A549 (cell line): ENCODE data around the gene THSD7A. TPM values are rescaled to one million over a fixed set of nuclear protein-coding genes. Genes with fewer than 3 reads are reported as not detected.

Source experiments
- ATAC-seq, 2 experiments: fragments of 200-7000 bp in 1 of 2; fragments of >200 bp in 1 of 2; cut with Nextera tagmentation in 1 of 2; cut with Tn5 transposase in 1 of 2; 3 replicates each; pipeline versions ENCODE4 v1.8.0 to v1.9.1; 2018 to 2020; ENCODE audit warnings: mild to moderate bottlenecking in 1 of 2, moderate library complexity in 1 of 2
- CTCF ChIA-PET: fragments of 300-600 bp; sonication (Branson Sonifier 250); formaldehyde crosslinking; extraction: SDS; loops from one replicate; lab custom pipeline; 2021; ENCODE audit warnings: antibody characterized with exemption, inconsistent platforms; lab: Yijun Ruan, JAX
- POLR2A ChIA-PET: fragments of 350-600 bp; formaldehyde crosslinking; extraction: SDS; loops from one replicate; lab custom pipeline; 2021; ENCODE audit warnings: antibody characterized with exemption, inconsistent platforms; lab: Yijun Ruan, JAX
- DNase-seq, 2 experiments: peaks; one replicate each; pipeline versions ENCODE4 v3.0.0 to v3.0.0-alpha.2; 2011 to 2016; ENCODE audit warnings: low read depth in 1 of 2, low spot score in 1 of 2
- FAIRE-seq: peaks from 2 replicates; lab custom pipeline; 2011; peaks lifted over from hg19 to GRCh38; lab: Jason Lieb, UNC
- H3K27ac ChIP-seq, 2 experiments: fragments of >200 bp; sonication (Bioruptor Twin); formaldehyde crosslinking; 3 replicates each; pipeline ENCODE4 v1.5.1; 2016 to 2017
- H3K4me1 ChIP-seq: fragments of >200 bp; sonication (Bioruptor Twin); formaldehyde crosslinking; 3 replicates; pipeline ENCODE4 v1.6.1; 2016
- H3K4me2 ChIP-seq: fragments of >200 bp; sonication (Bioruptor Twin); formaldehyde crosslinking; 3 replicates; pipeline ENCODE4 v1.6.1; 2016
- H3K4me3 ChIP-seq: fragments of >200 bp; sonication (Bioruptor Twin); formaldehyde crosslinking; 3 replicates; pipeline ENCODE4 v1.5.1; 2016
- H3K9me3 ChIP-seq: fragments of >200 bp; sonication (Bioruptor Twin); formaldehyde crosslinking; 3 replicates; pipeline ENCODE4 v1.6.1; 2016
- CBX8 ChIP-seq: fragments of 200-600 bp; sonication (generic); IDR thresholded peaks from 2 replicates; pipeline ENCODE4 v1.6.1; 2016
- CEBPB ChIP-seq, 2 experiments: fragments of >200 bp in 1 of 2; sonication (Bioruptor Twin) in 1 of 2; formaldehyde crosslinking in 1 of 2; IDR thresholded peaks; 2 replicates each; pipeline ENCODE4 v1.6.1; 2012 to 2016
- EHMT2 ChIP-seq: fragments of 200-600 bp; sonication (generic); IDR thresholded peaks from 2 replicates; pipeline ENCODE4 v1.6.1; 2016; ENCODE audit warnings: antibody characterized with exemption, low read depth, mild to moderate bottlenecking, moderate library complexity
- EP300 ChIP-seq, 2 experiments: fragments of >200 bp; sonication (Bioruptor Twin); formaldehyde crosslinking; IDR thresholded peaks; 2 replicates in 1 of 2; 3 replicates in 1 of 2; pipeline ENCODE4 v1.6.1; 2016 to 2017
- ESRRA ChIP-seq: fragments of 150-350 bp; IDR thresholded peaks from 2 replicates; pipeline ENCODE4 v1.6.1; 2014; ENCODE audit warnings: mild to moderate bottlenecking, low read length, borderline replicate concordance
- GATA3 ChIP-seq: IDR thresholded peaks from 2 replicates; pipeline ENCODE4 v1.6.1; 2012; ENCODE audit warnings: borderline replicate concordance
- HDAC2 ChIP-seq: fragments of 200-600 bp; sonication (generic); IDR thresholded peaks from 2 replicates; pipeline ENCODE4 v1.6.1; 2016
- HEYL ChIP-seq: fragments of 250-450 bp; sonication (Bioruptor Pico); IDR thresholded peaks from 2 replicates; pipeline ENCODE4 v1.8.0; 2021; ENCODE audit warnings: mild to moderate bottlenecking, moderate library complexity
- HOXA7 ChIP-seq: fragments of 250-450 bp; sonication (Bioruptor Pico); IDR thresholded peaks from 2 replicates; pipeline ENCODE4 v1.5.0; 2020; ENCODE audit warnings: mild to moderate bottlenecking, moderate library complexity
- HOXB13 ChIP-seq: fragments of 250-450 bp; sonication (Bioruptor Pico); IDR thresholded peaks from 2 replicates; pipeline ENCODE4 v1.5.0; 2020; ENCODE audit warnings: low read depth, mild to moderate bottlenecking, moderate library complexity
- JUN ChIP-seq, 2 experiments: fragments of >200 bp; sonication (Bioruptor Twin); formaldehyde crosslinking; IDR thresholded peaks; 2 replicates in 1 of 2; 3 replicates in 1 of 2; pipeline ENCODE4 v1.6.1; 2016 to 2017
- JUNB ChIP-seq: fragments of >200 bp; sonication (Bioruptor Twin); formaldehyde crosslinking; IDR thresholded peaks from 2 replicates; pipeline ENCODE4 v1.6.1; 2016
- KDM5A ChIP-seq: fragments of 200-600 bp; sonication (generic); IDR thresholded peaks from 2 replicates; pipeline ENCODE4 v1.6.1; 2016; ENCODE audit warnings: antibody characterized with exemption, mild to moderate bottlenecking
- MYC ChIP-seq: IDR thresholded peaks from 2 replicates; pipeline ENCODE4 v1.6.1; 2012; ENCODE audit warnings: mild to moderate bottlenecking, inconsistent platforms, low read length, improper control_type of control experiment, borderline replicate concordance
- NFE2L2 ChIP-seq: fragments of 150-350 bp; conservative IDR thresholded peaks from 2 replicates; pipeline ENCODE4 v1.6.1; 2014; ENCODE audit warnings: low read length
- POLR2A ChIP-seq: IDR thresholded peaks from 2 replicates; pipeline ENCODE4 v1.6.1; 2012; ENCODE audit warnings: mild to moderate bottlenecking, low read length
- RARB ChIP-seq: fragments of 250-450 bp; sonication (Bioruptor Pico); IDR thresholded peaks from 2 replicates; pipeline ENCODE4 v1.8.0; 2021; ENCODE audit warnings: mild to moderate bottlenecking, moderate library complexity
- SMC3 ChIP-seq: fragments of >200 bp; sonication (Bioruptor Twin); formaldehyde crosslinking; IDR thresholded peaks from 3 replicates; pipeline ENCODE4 v1.6.1; 2018; ENCODE audit warnings: inconsistent platforms
- SREBF2 ChIP-seq: fragments of 450-650 bp; IDR thresholded peaks from 2 replicates; pipeline ENCODE4 v1.6.1; 2014; ENCODE audit warnings: mild to moderate bottlenecking, moderate library complexity
- ZC3H11A ChIP-seq: fragments of 450-650 bp; IDR thresholded peaks from 2 replicates; pipeline ENCODE4 v1.6.1; 2014; ENCODE audit warnings: antibody characterized with exemption, mild to moderate bottlenecking
- ZFP36 ChIP-seq: fragments of 450-650 bp; IDR thresholded peaks from 2 replicates; pipeline ENCODE4 v1.6.1; 2014; ENCODE audit warnings: borderline replicate concordance; ENCODE audit not compliant: partially characterized antibody
- ZNF302 ChIP-seq: fragments of 250-450 bp; sonication (Bioruptor Pico); IDR thresholded peaks from 2 replicates; pipeline ENCODE4 v1.9.0; 2021; ENCODE audit warnings: inconsistent platforms, mild to moderate bottlenecking, moderate library complexity
- ZSCAN20 ChIP-seq: fragments of 250-450 bp; sonication (Bioruptor Pico); IDR thresholded peaks from 2 replicates; pipeline ENCODE4 v1.8.0; 2022; ENCODE audit warnings: mild to moderate bottlenecking, moderate library complexity
- WGBS: methylation state at CpG from one replicate; pipeline ENCODE4 v1.1.6; 2017; ENCODE audit errors: missing lambda C conversion rate; 5-methylcytosine and 5-hydroxymethylcytosine counted together
- polyA plus RNA-seq, 4 experiments: library from polyadenylated mRNA; depleted of rRNA in 3 of 4; stranded (reverse); fragments of >200 nt; fragmentation: RNase III in 1 of 4; extraction: RNeasy Plus Mini Kit Qiagen cat#74134 plus additional on column Dnase treatment in 1 of 4; gene quantifications; 2 replicates in 3 of 4; 3 replicates in 1 of 4; pipeline ENCODE4 v1.2.3, GENCODE V29; 2011 to 2017
- TF ChIP-seq, protein P1 (sequence below): fragments of >200 bp; sonication (Bioruptor Twin); formaldehyde crosslinking; IDR thresholded peaks from 3 replicates; pipeline ENCODE4 v1.5.1; 2016

The THSD7A gene
- polyA plus RNA-seq, 2 of the 4 experiments (the other 2 are of a cell fraction), result 5.7 to 11.8 TPM

DNA sequence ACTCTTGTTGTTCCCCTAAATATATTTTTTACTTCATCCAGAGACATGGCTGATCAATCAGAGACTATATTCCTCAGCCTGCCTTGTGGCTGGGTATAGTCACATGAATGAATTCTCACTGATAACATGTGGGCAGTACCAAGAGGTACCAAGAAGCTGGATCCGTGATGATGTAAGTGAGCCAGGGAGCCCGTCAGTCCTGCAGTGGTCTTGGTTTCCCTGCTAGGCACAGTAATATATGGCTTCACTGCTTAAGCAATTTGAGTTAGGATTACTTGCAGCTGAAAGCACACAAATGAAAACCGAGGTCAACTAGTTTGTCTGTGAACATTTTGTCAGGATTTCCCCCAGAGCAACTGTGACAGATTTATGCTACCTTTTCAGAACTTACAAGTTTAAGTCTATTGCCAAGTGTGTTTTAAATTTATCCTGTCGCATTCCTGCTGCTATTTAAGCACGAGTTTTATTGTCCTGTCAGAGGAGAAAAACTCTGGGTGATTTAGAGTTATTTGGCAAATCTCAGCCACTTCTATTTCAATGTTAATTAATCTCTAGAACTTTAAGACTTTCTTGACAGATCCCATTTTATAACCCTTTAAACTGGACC is 476.5 kb downstream of the THSD7A start:
- ATAC-seq, result no peak
- ChIA-PET CTCF (interaction anchor here (1.4 kb wide), 1 partner anchor 12 kb away, joined by 7 read pairs; no protein-coding TSS in a partner anchor), POLR2A (no interaction called here)
- Histone ChIP-seq H3K27ac (no peak overlapping the region), H3K4me1 (no peaks in the 10 kb centered on the region)
- no peak for DNase-seq
- no peak for TF ChIP-seq POLR2A
- no peak for TF ChIP-seq NFE2L2
- TF ChIP-seq CBX8, result no peak
- TF ChIP-seq JUNB, result no peak
- TF ChIP-seq CEBPB (IDR thresholded peaks at IDR 0.05), result no peak
- TF ChIP-seq HEYL (CRISPR knock-in tag), result no peak
- TF ChIP-seq HDAC2, result no peak
- no peak for TF ChIP-seq EHMT2
- no peak for TF ChIP-seq ZC3H11A
- TF ChIP-seq EP300 (IDR thresholded peaks at IDR 0.05), result no peak
- no peak for TF ChIP-seq SREBF2
- TF ChIP-seq, protein P1, sequence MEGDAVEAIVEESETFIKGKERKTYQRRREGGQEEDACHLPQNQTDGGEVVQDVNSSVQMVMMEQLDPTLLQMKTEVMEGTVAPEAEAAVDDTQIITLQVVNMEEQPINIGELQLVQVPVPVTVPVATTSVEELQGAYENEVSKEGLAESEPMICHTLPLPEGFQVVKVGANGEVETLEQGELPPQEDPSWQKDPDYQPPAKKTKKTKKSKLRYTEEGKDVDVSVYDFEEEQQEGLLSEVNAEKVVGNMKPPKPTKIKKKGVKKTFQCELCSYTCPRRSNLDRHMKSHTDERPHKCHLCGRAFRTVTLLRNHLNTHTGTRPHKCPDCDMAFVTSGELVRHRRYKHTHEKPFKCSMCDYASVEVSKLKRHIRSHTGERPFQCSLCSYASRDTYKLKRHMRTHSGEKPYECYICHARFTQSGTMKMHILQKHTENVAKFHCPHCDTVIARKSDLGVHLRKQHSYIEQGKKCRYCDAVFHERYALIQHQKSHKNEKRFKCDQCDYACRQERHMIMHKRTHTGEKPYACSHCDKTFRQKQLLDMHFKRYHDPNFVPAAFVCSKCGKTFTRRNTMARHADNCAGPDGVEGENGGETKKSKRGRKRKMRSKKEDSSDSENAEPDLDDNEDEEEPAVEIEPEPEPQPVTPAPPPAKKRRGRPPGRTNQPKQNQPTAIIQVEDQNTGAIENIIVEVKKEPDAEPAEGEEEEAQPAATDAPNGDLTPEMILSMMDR, result no peak
- TF ChIP-seq, all 56 proteins: peak for 0
- H3K9me3 ChIP-seq, result peaks cover 6% of the 10 kb centered on the region; the same call in 1 of the 3 replicates
- no peak for FAIRE-seq
- no peak overlapping the region for H3K4me2 ChIP-seq
- H3K4me3 ChIP-seq, result no peak overlapping the region
- 14% methylated on average over 5 of the region's 5 CpGs for WGBS

DNA sequence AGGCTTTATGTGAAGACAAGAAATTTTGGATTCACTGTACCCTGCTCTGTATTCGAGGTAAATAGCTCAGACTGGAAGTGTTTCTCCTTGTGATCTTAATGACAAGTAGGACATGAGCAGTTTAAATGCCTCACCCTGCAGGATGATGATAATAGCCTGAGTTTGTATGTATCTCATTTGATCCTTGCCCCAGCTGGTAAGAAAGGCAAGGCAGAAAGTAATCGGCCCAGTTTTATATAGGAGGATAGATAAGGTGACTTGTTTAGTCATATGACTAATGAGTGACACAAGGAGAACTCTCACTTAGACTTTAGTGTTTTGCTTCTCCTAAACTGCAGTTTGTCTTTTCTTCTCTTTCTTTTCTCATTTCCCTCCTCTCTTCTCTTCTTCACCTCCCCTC is 485.7 kb downstream of the THSD7A start:
- Histone ChIP-seq H3K9me3 (peaks cover 7% of the 10 kb centered on the region; the same call in 1 of the 3 replicates), H3K4me3 (no peak overlapping the region), H3K27ac (no peak overlapping the region), H3K4me1 (no peaks in the 10 kb centered on the region), H3K4me2 (no peak overlapping the region)
- 0 out of 6 replicates have a peak, but pooled peaks of 1 of the 2 experiments have one; percentile 19 for ATAC-seq
- no peak for FAIRE-seq
- 11% methylated on average over 2 of the region's 2 CpGs for WGBS
- POLR2A ChIA-PET, result interaction anchor here (0.6 kb wide), 1 partner anchor 373 kb away, joined by 4 read pairs; the partner anchor contains the start of gene PHF14
- DNase-seq, result no peak
- CTCF ChIA-PET, result interaction anchor here (0.5 to 1.0 kb wide), 3 partner anchors 42 to 772 kb away, joined by 3 to 4 read pairs (median 3); no protein-coding TSS in a partner anchor
- TF ChIP-seq POLR2A (no peak), RARB (CRISPR knock-in tag) (no peak), JUNB (no peak), HOXB13 (no peak)

DNA sequence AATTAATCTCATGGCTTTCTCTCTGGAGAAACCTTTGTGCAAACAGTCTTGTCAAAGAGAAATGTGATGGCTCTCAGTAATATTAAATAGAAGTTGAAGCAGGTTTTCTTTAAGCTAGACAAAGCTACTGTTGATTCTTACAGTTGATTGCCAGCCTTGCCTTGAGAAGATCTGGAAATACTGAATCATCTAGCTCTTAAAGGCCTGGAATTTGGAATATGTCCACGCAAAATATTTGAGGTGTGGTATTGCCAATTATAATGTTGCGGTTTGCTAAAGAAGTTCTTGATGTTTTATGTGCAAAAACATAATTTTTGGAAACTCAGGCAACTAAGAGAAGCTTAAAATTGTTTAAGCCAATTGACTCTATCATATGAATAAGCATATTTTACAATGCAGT is 486.4 kb downstream of the THSD7A start:
- CTCF ChIA-PET, result interaction anchor here (0.5 to 1.0 kb wide), 3 partner anchors 47 to 771 kb away, joined by 3 read pairs; no protein-coding TSS in a partner anchor
- POLR2A ChIA-PET, result interaction anchor here (0.6 kb wide), 1 partner anchor 372 kb away, joined by 4 read pairs; the partner anchor contains the start of gene PHF14
- H3K9me3 ChIP-seq, result peaks cover 3% of the 10 kb centered on the region; the same call in 1 of the 3 replicates
- 30% methylated on average over 2 of the region's 2 CpGs for WGBS
- no peak for DNase-seq
- no peak for ATAC-seq
- H3K27ac ChIP-seq, result no peak overlapping the region
- no peak overlapping the region for H3K4me2 ChIP-seq
- no peak overlapping the region for H3K4me3 ChIP-seq
- no peaks in the 10 kb centered on the region for H3K4me1 ChIP-seq
- no peak for FAIRE-seq
- no peak for TF ChIP-seq KDM5A
- TF ChIP-seq CEBPB (IDR thresholded peaks at IDR 0.05), result no peak
- TF ChIP-seq GATA3, result no peak
- no peak for TF ChIP-seq EP300 (IDR thresholded peaks at IDR 0.05)
- TF ChIP-seq HEYL (CRISPR knock-in tag), result no peak
- no peak for TF ChIP-seq ZSCAN20 (CRISPR knock-in tag)
- TF ChIP-seq SMC3, result no peak
- no peak for TF ChIP-seq ZFP36
- no peak for TF ChIP-seq HOXA7 (CRISPR knock-in tag)
- no peak for TF ChIP-seq ZNF302 (CRISPR knock-in tag)
- TF ChIP-seq, protein P1, result no peak
- no peak for TF ChIP-seq MYC
- no peak for TF ChIP-seq JUN (IDR thresholded peaks at IDR 0.05)
- no peak for TF ChIP-seq ESRRA
